SK-N-MC (cell line): ENCODE data around the gene SAMHD1.
"Not testable (repeated sequence)": the region's sequence is repeated elsewhere in the genome, so short reads cannot be mapped to it uniquely, and the experiment has no call there.

ENCODE experiments used
- DNase-seq: peaks from one replicate; pipeline ENCODE4 v3.0.0-alpha.2; 2011; ENCODE audit warnings: low read depth, low spot score
- H3K27ac ChIP-seq: fragments of 200-600 bp; sonication (generic); 2 replicates; pipeline ENCODE4 v1.5.1; 2016; ENCODE audit warnings: mixed run types
- H3K36me3 ChIP-seq: fragments of 200-600 bp; sonication (generic); 2 replicates; pipeline ENCODE4 v1.6.1; 2017; ENCODE audit warnings: antibody characterized with exemption, low read length, mixed read lengths; ENCODE audit not compliant: insufficient read depth
- H3K4me3 ChIP-seq: fragments of 200-600 bp; sonication (generic); 2 replicates; pipeline ENCODE4 v1.5.1; 2016
- H3K9ac ChIP-seq: fragments of 200-600 bp; sonication (generic); 2 replicates; pipeline ENCODE4 v1.8.0; 2017; ENCODE audit warnings: mixed run types, mixed read lengths; ENCODE audit not compliant: insufficient read length
- H3K9me3 ChIP-seq: fragments of 200-600 bp; sonication (generic); 2 replicates; pipeline ENCODE4 v1.6.1; 2017; ENCODE audit warnings: low read depth, mild to moderate bottlenecking, antibody characterized with exemption, low read length, moderate library complexity, mixed read lengths
- EZH2 ChIP-seq: fragments of 200-600 bp; sonication (generic); IDR thresholded peaks from one replicate; pipeline ENCODE4 v1.6.1; 2017; ENCODE audit warnings: antibody characterized with exemption
- FOXP2 ChIP-seq: optimal IDR thresholded peaks from 2 replicates; pipeline ENCODE3; 2011; ENCODE audit warnings: mild to moderate bottlenecking, moderate library complexity; ENCODE audit not compliant: insufficient read depth; ENCODE audit errors: extremely low read length, control extremely low read depth
- POLR2AphosphoS5 ChIP-seq: IDR thresholded peaks from 2 replicates; pipeline ENCODE4 v1.6.1; 2012; ENCODE audit warnings: mild to moderate bottlenecking, low read depth, low read length, borderline replicate concordance

Gene SAMHD1

DNA sequence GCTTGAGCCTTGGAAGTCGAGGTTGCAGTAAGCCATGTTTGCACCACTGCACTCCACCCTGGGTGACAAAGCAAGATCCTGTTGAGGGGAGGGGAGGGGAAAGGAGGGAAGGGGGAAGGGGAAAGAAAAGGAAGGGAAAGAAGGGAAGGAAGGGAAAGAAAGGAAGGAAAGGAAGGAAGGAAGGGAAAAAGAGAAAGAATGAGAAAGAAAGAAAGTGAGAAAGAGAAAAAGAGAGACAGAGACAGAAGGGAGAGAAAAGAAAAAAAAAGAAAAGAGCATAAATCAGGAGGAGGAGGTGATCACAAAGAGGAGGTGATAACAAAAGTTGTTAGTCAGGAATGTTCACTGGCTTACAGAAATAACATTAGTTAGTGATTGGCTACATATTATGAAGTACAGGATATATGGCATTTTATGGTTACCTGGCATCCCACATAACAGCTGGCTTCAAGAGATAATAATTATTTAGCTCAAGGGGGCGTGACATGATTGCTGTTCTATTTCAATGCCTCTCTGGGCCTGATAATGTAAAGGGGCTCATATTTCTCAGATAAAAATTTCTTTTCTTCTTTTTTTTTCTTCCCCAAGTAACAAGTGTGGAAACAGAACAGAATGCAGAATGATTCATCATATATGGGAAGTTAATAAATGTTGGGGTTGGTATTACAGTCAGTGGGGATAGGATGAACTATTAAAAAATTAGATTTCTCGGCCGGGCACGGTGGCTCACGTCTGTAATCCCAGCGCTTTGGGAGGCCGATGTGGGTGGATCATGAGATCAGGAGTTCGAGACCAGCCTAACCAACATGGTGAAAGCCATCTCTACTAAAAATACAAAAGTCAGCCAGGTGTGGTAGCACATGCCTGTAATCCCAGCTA, 27.1 kb downstream of the SAMHD1 start:
- TF ChIP-seq POLR2AphosphoS5 = no peak
- no peak for TF ChIP-seq FOXP2
- no peak for TF ChIP-seq EZH2
- Histone ChIP-seq H3K9ac (no peak overlapping the region), H3K36me3 (no peaks in the 10 kb centered on the region), H3K4me3 (no peak overlapping the region), H3K27ac (no peak overlapping the region), H3K9me3 (no peaks in the 10 kb centered on the region)
- DNase-seq = no peak

DNA sequence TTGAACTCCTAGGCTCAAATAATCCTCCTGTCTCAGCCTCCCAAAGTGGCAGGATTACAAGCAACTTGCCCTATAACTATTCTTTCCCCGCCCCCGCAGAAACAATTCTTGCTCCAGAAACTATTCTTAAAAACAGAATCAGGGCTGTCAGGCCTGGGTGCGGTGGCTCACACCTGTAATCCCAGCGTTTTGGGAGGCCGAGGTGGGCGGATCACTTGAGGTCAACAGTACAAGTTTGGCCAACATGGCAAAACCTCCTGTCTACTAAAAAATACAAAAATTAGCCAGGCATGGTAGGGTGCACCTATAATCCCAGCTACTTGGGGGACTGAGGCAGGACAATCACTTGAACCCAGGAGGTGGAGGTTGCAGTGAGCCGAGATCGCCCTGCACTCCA, 31.2 kb downstream of the SAMHD1 start:
- Histone ChIP-seq H3K9me3 (no peaks in the 10 kb centered on the region), H3K4me3 (no peak overlapping the region), H3K36me3 (no peaks in the 10 kb centered on the region), H3K9ac (no peak overlapping the region), H3K27ac (no peak overlapping the region)
- no peak for TF ChIP-seq FOXP2
- TF ChIP-seq POLR2AphosphoS5 = no peak
- no peak for TF ChIP-seq EZH2
- no peak for DNase-seq

DNA sequence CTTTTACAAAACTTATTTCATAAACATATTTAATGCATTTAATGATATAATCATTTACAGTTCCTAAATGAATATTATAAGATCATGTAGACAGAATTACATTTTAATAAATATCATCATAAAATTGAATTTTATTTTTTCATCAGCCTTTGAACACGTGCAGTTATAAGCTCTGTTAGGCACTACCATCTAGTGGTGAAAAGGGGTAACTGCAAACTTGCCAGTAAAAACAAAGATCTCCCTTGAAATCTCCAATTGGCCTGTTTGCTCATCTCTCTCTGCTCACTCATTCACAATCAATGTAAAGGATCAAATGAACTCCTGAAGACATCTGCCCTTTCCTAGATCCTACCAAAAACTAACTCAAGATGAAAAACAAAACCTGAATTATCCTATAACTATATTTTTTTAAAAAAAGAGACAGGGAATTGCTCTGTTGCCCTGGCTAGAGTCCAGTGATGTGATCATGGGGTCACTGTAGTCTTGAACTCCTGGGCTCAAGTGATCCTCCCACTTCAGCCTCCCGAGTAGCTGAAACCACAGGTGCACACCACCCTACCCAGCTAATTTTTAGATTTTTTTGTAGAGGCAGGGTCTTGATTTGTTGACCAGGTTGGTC, 31.7 kb downstream of the SAMHD1 start:
- H3K4me3 ChIP-seq = no peak overlapping the region
- H3K27ac ChIP-seq = no peak overlapping the region
- DNase-seq = peak; percentile 59
- no peak overlapping the region for H3K9ac ChIP-seq
- no peaks in the 10 kb centered on the region for H3K36me3 ChIP-seq
- H3K9me3 ChIP-seq = no peaks in the 10 kb centered on the region
- TF ChIP-seq POLR2AphosphoS5 (no peak), EZH2 (no peak), FOXP2 (no peak)

DNA sequence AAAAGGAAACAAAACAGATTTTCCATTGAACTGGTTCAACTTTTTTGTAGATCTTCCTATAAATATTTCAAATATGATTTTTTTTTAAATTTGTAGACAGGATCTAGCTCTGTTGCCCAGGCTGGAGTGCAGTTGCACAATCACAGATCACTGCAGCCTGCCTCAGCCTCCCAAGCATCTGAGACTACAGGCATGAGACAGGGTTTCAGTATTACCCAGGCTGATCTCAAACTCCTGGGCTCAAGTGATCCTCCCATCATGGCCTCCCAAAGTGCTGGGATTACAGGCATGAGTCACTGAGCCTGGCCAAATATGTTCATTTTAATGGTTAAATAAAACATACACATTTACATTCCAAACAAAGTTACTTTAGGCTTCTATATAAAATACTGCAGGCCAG, 33.6 kb downstream of the SAMHD1 start:
- H3K4me3 ChIP-seq = no peak overlapping the region
- H3K9me3 ChIP-seq = no peaks in the 10 kb centered on the region
- H3K36me3 ChIP-seq = no peaks in the 10 kb centered on the region
- DNase-seq = no peak
- H3K27ac ChIP-seq = no peak overlapping the region
- no peak overlapping the region for H3K9ac ChIP-seq
- TF ChIP-seq FOXP2 = no peak
- no peak for TF ChIP-seq EZH2
- no peak for TF ChIP-seq POLR2AphosphoS5

DNA sequence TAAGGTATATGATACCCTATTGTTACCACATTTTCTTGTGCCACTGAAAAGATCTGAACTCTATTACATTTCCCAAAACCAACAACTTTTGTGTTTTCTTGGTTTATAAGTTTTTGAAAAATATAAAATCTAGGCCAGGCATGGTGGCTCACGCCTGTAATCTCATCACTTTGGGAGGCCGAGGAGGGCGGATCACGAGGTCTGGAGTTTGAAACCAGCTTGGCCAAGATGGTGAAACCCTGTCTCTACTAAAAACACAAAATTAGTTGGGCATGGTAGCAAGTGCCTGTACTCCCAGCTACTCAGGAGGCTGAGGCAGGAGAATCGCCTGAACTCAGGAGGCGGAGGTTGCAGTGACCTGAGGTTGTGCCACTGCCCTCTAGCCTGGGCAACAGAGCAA, 34.3 kb downstream of the SAMHD1 start:
- Histone ChIP-seq H3K27ac (no peak overlapping the region), H3K9ac (no peak overlapping the region), H3K4me3 (no peak overlapping the region), H3K36me3 (no peaks in the 10 kb centered on the region), H3K9me3 (no peaks in the 10 kb centered on the region)
- TF ChIP-seq EZH2 = no peak
- TF ChIP-seq POLR2AphosphoS5 = no peak
- TF ChIP-seq FOXP2 = no peak
- no peak for DNase-seq

DNA sequence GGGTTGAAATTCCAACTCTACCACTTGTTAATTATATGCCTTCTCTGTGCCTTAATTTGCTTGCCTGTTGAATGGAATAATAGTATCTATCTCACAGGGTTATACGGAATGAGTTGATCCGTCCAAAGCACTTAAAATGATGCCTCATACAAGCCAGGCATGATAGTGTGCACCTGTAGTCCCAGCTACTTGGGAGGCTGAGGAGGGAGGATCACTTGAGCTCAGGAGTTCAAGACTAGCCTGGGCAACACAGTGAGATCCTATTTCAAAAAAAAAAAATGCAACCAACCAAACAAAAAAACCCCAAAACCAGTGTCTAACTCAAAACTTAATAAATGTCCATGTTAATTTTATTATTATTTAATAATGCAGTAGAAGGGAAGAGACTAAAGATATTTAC, 35.3 kb downstream of the SAMHD1 start:
- no peak overlapping the region for H3K27ac ChIP-seq
- H3K36me3 ChIP-seq = no peaks in the 10 kb centered on the region
- no peak for DNase-seq
- no peak overlapping the region for H3K9ac ChIP-seq
- no peaks in the 10 kb centered on the region for H3K9me3 ChIP-seq
- TF ChIP-seq EZH2 (no peak), FOXP2 (no peak), POLR2AphosphoS5 (no peak)
- no peak overlapping the region for H3K4me3 ChIP-seq

DNA sequence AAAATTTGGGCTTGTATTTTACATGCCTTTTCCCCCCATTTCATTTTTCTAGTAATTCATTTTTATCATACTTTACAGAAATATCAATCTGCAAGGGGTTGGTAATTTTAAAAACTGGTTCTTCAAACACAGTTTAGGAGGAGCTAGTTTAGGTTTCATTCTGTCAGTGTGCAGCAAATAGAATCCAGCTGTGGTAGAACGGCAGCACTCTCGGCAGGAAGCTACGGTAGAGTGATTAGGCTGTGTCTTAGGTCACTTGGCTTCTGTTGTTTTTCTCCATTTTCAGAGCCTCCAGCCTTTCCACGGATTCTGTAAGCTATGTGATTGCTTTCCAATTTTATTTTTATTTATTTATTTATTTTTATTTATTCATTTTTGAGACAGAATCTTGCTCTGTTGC, 42.9 kb downstream of the SAMHD1 start:
- no peaks in the 10 kb centered on the region for H3K36me3 ChIP-seq
- no peaks in the 10 kb centered on the region for H3K9me3 ChIP-seq
- H3K4me3 ChIP-seq = no peak overlapping the region
- TF ChIP-seq EZH2 (no peak), FOXP2 (no peak), POLR2AphosphoS5 (no peak)
- DNase-seq = no peak
- H3K27ac ChIP-seq = no peak overlapping the region
- no peak overlapping the region for H3K9ac ChIP-seq

DNA sequence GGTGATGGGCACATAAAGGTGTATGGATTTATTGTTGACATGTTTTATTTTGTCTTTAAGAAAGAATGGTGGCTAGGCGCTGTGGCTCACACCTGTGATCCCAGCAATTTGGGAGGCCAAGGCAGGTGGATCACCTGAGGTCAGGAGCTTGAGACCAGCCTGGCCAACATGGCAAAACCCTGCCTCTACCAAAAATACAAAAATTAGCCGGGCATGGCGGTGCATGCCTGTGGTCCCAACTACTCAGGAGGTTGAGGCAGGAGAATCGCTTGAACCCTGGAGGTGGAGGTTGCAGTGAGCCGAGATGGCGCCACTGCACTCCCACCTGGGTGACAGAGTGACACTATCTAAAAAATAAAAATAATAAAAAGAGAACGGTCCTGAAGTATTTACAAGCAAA, 45.4 kb downstream of the SAMHD1 start:
- H3K9me3 ChIP-seq, H3K36me3 ChIP-seq, DNase-seq, H3K4me3 ChIP-seq, H3K9ac ChIP-seq, H3K27ac ChIP-seq: not testable (repeated sequence)

DNA sequence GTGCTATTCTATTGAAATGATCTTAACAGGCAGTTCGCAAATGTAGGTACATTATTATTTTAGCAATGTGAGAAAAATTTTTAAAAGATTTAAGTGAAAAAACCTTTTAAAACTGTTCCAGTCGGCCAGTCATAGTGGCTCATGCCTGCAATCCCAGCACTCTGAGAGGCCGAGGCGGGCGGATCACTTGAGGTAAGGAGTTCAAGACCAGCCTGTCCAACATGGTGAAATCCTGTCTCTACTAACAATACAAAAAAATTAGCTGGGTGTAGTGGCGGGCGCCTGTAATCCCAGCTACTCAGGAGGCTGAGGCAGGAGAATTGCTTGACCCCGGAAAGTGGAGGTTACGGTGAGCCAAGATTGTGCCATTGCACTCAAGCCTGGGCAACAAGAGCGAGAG, 45.9 kb downstream of the SAMHD1 start:
- H3K4me3 ChIP-seq, DNase-seq, H3K9me3 ChIP-seq, H3K27ac ChIP-seq, H3K9ac ChIP-seq, H3K36me3 ChIP-seq: not testable (repeated sequence)
